GF-D8 (cell line): Measurements from ENCODE around the gene FAM120B.

ENCODE experiments used
- DNase-seq: peaks from one replicate; lab custom pipeline; 2025; lab: John Stamatoyannopoulos, UW

Gene FAM120B

GRCh38 chr6:170358496-170358895, 51.9 kb downstream of the FAM120B start:
- DNase-seq, result no peak

- no peak for DNase-seq
These were observed 53.9 kb downstream of the FAM120B start for GRCh38 chr6:170360476-170360875.

- no peak for DNase-seq
These were observed 54.8 kb downstream of the FAM120B start for GRCh38 chr6:170361335-170361734.

GRCh38 chr6:170362121-170362520, 55.6 kb downstream of the FAM120B start:
- DNase-seq, result no peak

DNA sequence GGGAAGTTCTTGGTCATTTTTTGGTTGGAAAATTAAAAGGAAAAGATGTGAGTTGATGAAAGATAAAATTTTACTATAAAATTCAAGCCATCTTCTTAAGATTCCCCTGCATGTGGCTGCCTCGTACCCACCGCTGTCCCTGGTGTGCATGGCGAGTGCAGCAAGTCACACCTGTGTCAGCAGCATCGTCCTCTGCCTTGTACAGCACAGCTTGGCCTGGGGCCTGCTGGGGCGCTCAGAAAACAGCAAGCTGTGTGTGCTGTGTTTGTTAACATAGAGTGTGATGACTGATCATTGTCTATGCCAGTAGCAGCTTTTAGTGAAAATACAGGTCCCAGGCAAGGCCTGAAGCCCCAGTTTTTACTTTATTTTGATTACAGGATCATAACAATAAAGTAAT, 56.7 kb downstream of the FAM120B start:
- no peak for DNase-seq

GRCh38 chr6:170365121-170365520, 58.6 kb downstream of the FAM120B start:
- DNase-seq, result no peak

DNA sequence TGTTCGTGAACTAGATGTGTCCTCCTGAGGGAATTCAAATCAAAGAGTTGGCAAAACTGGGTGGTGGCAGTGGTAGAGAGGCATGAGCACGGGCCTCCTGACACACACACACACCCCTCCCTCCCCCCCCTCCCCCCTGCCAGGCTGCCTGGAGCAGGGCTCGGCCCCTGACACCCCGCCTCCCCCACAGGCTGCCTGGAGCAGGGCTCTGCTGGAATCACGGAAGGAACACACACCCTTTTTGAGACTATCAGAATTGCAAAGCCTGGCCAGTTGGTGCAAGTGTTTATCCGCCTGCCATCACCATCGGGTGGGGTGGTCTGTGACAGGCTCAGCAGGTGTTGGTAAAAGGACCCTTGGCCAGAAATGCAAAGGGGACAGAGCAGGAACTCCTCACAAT, 59.0 kb downstream of the FAM120B start:
- no peak for DNase-seq

GRCh38 chr6:170366248-170366960, 59.8 kb downstream of the FAM120B start:
- no peak for DNase-seq

DNA sequence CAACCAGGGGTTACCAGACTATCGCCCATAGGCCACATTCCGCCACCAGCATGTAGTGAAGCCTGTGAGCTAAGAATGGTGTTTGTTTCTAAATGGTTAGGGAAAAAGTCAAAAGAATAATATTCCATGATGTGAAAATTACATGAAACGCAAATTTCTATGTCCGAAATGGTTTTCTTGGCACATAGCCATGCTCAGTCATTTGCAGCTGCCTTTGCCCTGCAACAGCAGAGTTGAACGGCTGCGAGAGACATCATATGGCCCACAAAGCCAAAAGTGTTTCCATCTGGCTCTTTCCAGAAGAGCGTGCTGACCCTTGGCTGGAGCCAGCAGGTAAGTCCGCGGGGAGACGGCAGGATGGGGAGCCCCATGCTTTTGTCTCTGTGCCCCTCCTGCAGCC, 60.7 kb downstream of the FAM120B start:
- DNase-seq, result no peak

DNA sequence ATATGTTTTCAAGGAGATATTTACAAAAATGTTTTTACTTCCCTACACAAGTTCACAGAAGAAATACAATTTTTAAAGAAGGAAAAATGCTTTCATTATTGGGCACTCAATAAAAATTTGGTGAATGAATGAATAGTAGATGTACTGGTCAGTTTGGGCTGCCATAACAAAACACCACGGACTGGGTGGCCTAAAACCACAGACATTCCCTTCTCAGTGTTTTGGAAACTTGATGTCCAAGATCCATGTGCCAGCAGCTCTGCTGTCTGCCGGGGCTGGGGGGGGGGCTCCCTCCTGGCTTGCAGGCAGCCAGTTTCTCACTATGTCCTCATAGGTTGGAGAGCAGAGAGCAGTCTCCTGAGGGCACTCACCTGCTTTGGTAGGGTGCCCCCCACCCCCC, 62.0 kb downstream of the FAM120B start:
- DNase-seq, result no peak

GRCh38 chr6:170369403-170369802, 62.8 kb downstream of the FAM120B start:
- no peak for DNase-seq

GRCh38 chr6:170370416-170370815, 63.9 kb downstream of the FAM120B start:
- DNase-seq, result no peak

GRCh38 chr6:170371080-170371479, 64.5 kb downstream of the FAM120B start:
- no peak for DNase-seq

DNA sequence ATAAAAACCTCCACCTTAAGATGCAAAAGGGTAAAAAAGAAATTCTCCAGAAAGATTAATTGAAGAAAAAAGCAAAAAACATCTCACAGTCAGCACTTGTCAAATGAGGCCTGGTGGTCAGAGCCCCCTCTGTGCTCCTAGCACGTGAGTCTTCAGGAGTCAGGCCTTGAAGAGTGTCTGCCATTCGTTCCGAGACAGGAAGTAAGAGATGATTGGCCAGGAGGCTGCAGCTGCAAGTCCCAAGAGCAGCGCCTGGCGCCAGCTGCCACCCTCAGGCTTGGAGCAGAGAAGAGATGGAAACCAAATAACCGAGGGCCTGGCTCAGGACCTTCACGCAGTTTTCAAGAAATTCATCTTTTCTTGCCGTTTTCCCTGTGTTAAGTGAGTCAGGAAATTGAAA, 65.0 kb downstream of the FAM120B start:
- DNase-seq, result no peak

DNA sequence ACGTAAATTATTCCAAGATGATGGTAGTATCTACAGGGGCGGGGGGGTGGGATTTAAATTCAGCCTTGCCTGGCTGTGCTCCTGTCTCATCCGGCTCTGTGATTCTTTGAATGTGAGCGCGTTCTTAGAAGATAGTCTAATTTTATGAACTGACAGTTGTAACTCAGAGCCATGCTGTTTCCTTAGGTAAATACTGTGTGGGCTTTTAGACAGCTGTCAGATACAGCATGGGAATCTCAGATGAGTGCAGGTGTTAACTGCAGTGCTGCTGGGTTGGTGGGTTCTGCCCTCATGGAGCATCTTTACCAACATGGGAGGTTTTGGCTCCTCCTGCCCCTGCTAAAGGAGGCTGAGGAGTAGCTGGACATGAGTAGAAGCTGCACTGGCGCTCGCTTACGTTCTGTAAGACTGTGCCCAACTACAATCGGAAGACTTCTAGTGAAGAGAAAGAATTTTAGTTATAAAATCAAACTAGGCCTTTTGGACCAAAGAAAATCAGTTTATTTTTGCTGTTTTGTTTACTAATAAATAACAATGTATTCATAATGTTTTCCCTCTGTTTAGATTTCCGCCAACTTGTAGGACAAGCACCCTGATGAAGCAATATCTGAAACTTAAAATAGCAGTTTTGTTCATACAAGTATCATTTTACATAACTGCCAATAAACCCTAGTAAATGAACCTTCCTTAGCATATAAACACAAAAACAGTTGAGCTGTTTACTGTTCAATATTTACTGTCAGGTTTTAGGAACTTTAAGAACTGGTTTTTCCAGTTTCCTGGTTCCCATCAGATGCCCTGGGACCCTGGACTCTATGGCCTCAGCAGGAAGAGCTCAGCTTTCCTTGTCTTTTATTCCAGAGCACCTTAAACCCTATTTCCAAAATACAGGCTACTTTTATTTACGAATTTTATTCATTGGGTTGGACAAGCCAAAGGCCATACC, 66.1 kb downstream of the FAM120B start:
- DNase-seq, result no peak

GRCh38 chr6:170374571-170375444, 68.2 kb downstream of the FAM120B start:
- DNase-seq, result no peak

DNA sequence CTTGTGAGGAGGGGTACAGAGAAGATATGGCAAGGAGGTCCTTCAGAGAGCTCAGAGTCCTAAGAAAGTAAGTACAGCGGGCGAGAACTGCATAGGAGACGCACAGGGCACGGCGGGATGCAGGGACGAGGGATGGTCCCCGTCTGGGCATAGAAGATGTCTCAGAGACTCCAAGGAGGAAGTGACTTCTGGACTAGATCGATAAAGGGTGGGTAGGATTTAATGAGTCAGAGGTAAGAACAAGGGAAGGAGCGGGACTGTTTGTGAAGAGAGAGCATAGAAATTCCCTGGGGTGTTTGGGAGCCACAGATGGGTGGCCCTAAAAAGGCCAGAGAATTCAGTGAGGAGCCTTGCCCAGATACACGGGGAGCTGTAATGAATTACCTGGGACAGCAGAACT, 69.1 kb downstream of the FAM120B start:
- no peak for DNase-seq

GRCh38 chr6:170376386-170377043, 70.0 kb downstream of the FAM120B start:
- DNase-seq, result no peak

DNA sequence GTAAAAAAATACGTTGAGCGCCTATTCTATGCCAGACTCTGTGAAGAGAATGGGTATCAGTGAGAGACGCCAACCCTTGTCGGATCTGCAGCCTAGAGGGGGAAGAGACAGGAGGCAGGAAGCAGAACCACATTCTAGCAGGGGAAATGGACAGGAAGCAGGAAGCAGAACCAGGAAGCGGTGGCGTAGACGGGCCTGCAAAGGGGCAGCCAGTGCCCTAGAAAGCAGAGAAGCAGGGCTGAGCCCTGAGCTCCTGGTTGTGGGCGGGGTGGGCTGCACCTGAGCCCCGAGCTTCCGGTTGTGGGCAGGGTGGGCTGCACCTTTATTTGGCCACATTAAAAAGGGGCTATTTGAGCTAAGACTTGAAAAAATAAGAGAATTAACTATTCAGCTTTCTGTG, 71.9 kb downstream of the FAM120B start:
- no peak for DNase-seq

DNA sequence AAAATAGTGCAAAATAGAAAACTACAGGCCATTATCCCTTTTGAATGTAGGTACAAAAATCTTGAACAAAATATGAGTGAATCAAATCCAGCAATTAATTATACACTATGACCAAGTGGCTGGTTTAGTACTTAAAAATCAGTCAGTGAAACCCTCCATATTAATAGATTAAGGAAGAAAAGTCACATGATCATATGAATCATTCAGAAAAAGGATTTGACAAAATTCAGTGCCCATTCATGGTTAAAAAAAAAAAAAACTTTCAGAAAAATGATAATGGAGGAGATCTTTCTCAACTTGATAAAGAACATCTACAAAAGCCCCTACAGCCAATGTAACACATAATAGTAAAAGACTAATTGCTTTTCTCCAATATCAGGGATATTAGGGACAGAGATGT, 75.0 kb downstream of the FAM120B start:
- DNase-seq, result no peak

DNA sequence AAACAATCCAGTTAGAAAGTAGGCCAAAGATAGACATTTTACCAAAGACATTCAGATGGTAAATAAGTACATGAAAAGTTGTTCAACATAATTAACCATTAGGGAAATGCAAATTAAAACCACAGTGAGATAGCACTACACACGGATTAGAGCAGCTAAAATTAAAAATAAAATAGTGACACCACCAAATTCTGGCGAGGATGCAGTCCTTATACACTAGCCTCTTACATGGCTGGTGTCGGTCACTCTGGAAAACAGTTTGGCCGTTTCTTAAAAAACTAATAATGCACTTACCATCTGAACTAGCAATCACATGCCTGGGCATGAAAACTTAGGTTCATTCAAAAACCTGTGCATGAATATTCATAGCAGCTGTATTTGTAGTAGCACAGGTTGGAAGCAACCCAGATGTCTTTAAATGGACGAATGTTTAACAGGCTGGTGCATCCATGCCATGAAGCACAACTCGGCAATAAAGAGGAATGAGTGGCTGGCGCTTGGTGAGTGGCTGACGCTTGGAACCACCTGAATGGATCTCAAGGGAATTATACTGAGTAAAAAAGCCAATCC, 77.0 kb downstream of the FAM120B start:
- DNase-seq, result no peak
